ENCODE measurements around the gene UNC13C. TPM values are rescaled to one million over a fixed set of nuclear protein-coding genes. Genes with fewer than 3 reads are reported as not detected.

The UNC13C gene
- total RNA-seq, 1 donor from 2014 or later: 0.26 TPM

DNA sequence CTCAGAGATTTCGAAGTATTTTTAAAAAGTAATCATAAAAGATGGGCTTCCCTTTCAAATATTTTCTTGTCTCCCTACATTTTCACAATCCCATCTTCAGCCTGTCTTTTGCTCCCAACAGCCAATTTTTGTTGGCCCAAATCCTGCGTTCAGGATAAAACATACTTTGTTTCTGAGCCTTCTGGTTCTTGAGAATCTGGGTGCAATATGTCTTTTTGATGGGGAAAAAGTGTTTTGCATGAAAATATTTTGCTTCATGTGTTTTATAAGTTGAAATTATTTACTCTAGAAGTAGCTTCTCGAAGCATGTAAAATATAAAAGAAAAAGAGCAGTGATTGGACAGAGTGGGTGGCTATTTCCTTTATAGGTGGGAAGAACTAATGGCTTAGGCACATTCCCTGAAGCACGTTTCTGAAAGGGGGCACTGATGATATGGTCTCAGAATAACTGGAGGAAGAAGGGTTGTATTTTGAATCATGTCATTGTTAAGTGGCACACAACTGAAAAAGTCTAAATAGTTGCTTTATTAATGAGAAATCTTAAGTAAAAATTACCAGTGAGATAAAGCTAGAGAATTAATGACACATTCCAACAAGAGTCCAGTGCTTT is 3.9 kb downstream of the UNC13C start:
- DNase-seq (ENCODE audit: low read depth) (no peak), FAIRE-seq (no peak)
- peaks cover 2% of the 10 kb centered on the region for H3K27me3 ChIP-seq (ENCODE audit: control insufficient read depth, insufficient read depth, low read length)
- TF ChIP-seq, protein P1, sequence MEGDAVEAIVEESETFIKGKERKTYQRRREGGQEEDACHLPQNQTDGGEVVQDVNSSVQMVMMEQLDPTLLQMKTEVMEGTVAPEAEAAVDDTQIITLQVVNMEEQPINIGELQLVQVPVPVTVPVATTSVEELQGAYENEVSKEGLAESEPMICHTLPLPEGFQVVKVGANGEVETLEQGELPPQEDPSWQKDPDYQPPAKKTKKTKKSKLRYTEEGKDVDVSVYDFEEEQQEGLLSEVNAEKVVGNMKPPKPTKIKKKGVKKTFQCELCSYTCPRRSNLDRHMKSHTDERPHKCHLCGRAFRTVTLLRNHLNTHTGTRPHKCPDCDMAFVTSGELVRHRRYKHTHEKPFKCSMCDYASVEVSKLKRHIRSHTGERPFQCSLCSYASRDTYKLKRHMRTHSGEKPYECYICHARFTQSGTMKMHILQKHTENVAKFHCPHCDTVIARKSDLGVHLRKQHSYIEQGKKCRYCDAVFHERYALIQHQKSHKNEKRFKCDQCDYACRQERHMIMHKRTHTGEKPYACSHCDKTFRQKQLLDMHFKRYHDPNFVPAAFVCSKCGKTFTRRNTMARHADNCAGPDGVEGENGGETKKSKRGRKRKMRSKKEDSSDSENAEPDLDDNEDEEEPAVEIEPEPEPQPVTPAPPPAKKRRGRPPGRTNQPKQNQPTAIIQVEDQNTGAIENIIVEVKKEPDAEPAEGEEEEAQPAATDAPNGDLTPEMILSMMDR (IDR thresholded peaks at IDR 0.05; ENCODE audit: insufficient read depth, low read length, severe bottlenecking): no peak
- no peak overlapping the region for H3K4me3 ChIP-seq (ENCODE audit: low read depth, low read length)
- no peaks in the 10 kb centered on the region for H3K36me3 ChIP-seq (ENCODE audit: control insufficient read depth, insufficient read depth, low read length)

DNA sequence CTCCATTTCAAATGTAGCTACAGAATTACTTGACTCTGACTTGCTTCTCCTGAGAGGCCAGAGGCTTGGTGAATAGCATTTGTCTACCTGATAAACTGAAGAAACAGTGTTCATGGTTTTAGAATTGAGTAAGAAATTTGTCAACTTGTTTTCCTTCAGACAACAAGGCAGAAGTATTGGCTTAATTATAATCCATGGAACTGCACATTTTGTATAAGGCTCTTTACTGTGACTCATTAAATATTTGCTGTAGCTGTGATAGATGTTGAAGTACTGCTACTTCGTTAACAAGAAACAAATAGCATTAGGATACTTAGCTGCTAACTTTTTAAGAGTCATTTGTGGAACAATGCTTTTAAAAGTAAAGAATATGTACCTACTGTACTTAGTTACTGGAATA is 4.6 kb downstream of the UNC13C start:
- Histone ChIP-seq H3K27me3 (ENCODE audit: control insufficient read depth, insufficient read depth, low read length) (peaks cover 2% of the 10 kb centered on the region), H3K36me3 (ENCODE audit: control insufficient read depth, insufficient read depth, low read length) (no peaks in the 10 kb centered on the region), H3K4me3 (ENCODE audit: low read depth, low read length) (no peak overlapping the region)
- TF ChIP-seq, protein P1 (IDR thresholded peaks at IDR 0.05; ENCODE audit: insufficient read depth, low read length, severe bottlenecking): no peak
- DNase-seq (ENCODE audit: low read depth): no peak
- FAIRE-seq: no peak

DNA sequence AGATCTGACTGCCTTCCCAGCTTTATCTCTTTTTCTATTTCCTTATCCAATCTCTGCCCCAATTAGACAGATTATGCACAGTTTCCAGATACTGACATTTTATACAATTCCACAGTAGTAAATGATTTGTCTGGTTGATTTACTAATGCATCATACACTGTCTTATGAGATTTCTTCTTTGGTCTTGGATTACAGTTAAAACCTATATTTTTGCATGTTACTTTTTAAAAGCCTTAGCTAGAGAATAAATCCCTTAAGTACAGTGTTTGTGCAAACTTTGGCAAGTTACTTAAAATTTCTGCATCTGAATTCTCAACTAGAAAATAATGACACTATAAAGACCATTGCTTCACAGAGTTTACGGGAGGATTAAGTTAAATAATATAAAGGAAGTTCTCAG is 6.0 kb downstream of the UNC13C start:
- DNase-seq (ENCODE audit: low read depth) (no peak), FAIRE-seq (no peak)
- H3K4me3 ChIP-seq (ENCODE audit: low read depth, low read length): no peak overlapping the region
- no peaks in the 10 kb centered on the region for H3K36me3 ChIP-seq (ENCODE audit: control insufficient read depth, insufficient read depth, low read length)
- H3K27me3 ChIP-seq (ENCODE audit: control insufficient read depth, insufficient read depth, low read length): no peaks in the 10 kb centered on the region
- TF ChIP-seq, protein P1 (IDR thresholded peaks at IDR 0.05; ENCODE audit: insufficient read depth, low read length, severe bottlenecking): no peak

DNA sequence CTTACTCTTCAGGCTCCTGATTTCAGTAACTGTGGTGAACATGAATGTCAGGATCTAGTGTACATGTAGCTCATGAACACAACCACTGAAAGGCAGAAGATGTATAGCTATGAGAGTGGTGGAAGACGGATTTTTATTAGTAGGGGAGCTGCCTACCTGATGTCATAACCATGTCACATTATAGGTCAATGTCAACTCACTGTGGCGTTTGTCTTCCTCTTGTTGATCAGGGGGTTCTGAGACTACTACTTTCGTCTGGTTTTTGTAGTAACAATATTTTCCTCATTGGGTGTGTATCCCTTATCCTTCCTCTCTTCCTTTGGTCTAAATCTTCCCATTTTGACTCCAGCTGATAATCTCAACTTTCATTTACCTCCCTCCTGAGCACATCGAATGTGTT is 7.3 kb downstream of the UNC13C start:
- H3K4me3 ChIP-seq (ENCODE audit: low read depth, low read length): no peak overlapping the region
- DNase-seq (ENCODE audit: low read depth) (no peak), FAIRE-seq (no peak)
- H3K27me3 ChIP-seq (ENCODE audit: control insufficient read depth, insufficient read depth, low read length): no peaks in the 10 kb centered on the region
- H3K36me3 ChIP-seq (ENCODE audit: control insufficient read depth, insufficient read depth, low read length): no peaks in the 10 kb centered on the region
- TF ChIP-seq, protein P1 (IDR thresholded peaks at IDR 0.05; ENCODE audit: insufficient read depth, low read length, severe bottlenecking): no peak

DNA sequence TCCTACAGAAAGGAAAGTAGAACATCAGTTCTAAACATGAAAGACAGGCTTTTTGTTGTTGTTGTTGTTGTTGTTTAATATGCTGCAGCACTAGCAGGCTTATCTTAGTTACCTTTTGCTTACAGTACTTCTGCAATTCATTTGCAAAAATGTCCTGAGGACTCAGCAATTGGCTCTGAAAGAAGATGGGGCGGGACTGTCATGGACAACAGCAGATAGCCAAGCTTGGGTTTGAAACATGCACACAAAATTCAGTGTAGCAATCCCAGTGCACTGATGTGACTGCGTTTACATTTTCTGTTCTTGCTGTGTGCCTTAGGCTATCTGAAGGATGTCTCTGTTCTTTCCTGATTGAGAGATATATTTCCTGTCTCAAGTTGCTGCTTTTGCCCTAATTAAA is 9.2 kb downstream of the UNC13C start:
- DNase-seq (ENCODE audit: low read depth) (no peak), FAIRE-seq (no peak)
- TF ChIP-seq, protein P1 (IDR thresholded peaks at IDR 0.05; ENCODE audit: insufficient read depth, low read length, severe bottlenecking): no peak
- Histone ChIP-seq H3K4me3 (ENCODE audit: low read depth, low read length) (no peak overlapping the region), H3K27me3 (ENCODE audit: control insufficient read depth, insufficient read depth, low read length) (no peaks in the 10 kb centered on the region), H3K36me3 (ENCODE audit: control insufficient read depth, insufficient read depth, low read length) (no peaks in the 10 kb centered on the region)

DNA sequence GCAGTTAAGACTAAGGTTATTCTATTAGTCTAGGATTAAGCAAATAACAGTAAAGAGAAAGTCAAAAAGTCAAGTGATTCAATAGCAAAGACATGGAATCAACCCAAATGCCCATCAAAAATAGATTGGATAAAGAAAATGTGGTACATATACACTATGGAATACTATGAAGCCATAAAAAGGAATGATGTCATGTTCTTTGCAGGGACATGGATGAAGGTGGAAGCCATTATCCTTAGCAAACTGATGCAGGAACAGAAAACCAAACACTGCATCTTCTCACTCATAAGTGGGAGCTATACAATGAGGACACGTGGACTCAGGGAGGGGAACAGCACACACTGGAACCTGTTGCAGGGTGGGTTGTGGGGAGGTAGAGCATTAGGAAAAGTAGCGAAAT is 29.0 kb downstream of the UNC13C start:
- FAIRE-seq (no peak), DNase-seq (ENCODE audit: low read depth) (no peak)
- Histone ChIP-seq H3K36me3 (ENCODE audit: control insufficient read depth, insufficient read depth, low read length) (no peaks in the 10 kb centered on the region), H3K4me3 (ENCODE audit: low read depth, low read length) (no peak overlapping the region), H3K27me3 (ENCODE audit: control insufficient read depth, insufficient read depth, low read length) (no peaks in the 10 kb centered on the region)
- TF ChIP-seq, protein P1 (IDR thresholded peaks at IDR 0.05; ENCODE audit: insufficient read depth, low read length, severe bottlenecking): no peak
